GM12801 (cell line): ENCODE data around the gene NXT1.

Experiments
- CTCF ChIP-seq: IDR thresholded peaks from one replicate; pipeline ENCODE4 v1.5.1; 2011; ENCODE audit warnings: control low read depth; ENCODE audit not compliant: insufficient read length; ENCODE audit errors: extremely low read depth

Gene NXT1

GRCh38 chr20:23356203-23356602 lies 5.6 kb downstream of the NXT1 start:
- no peak for TF ChIP-seq CTCF

- TF ChIP-seq CTCF = no peak
Measured at GRCh38 chr20:23357767-23358562, 7.4 kb downstream of the NXT1 start.

GRCh38 chr20:23358563-23358906 lies 7.9 kb downstream of the NXT1 start:
- no peak for TF ChIP-seq CTCF

- no peak for TF ChIP-seq CTCF
Measured at GRCh38 chr20:23358923-23359593, 8.5 kb downstream of the NXT1 start.

GRCh38 chr20:23360531-23360930 lies 9.9 kb downstream of the NXT1 start:
- no peak for TF ChIP-seq CTCF

GRCh38 chr20:23361119-23361475 lies 10.5 kb downstream of the NXT1 start:
- no peak for TF ChIP-seq CTCF

GRCh38 chr20:23361476-23362391 lies 11.1 kb downstream of the NXT1 start, which contains the start of gene GZF1:
GZF1 (plus strand) TSS chr20:23362182; CDS start chr20:23364384, 2,202 bp downstream.
- no peak for TF ChIP-seq CTCF
